GM23338 (cell line): ENCODE measurements around the gene EXOC6B. TPM values are rescaled to one million over a fixed set of nuclear protein-coding genes. Genes with fewer than 3 reads are reported as not detected.

ENCODE experiments used
- ATAC-seq: fragments of 200-7000 bp; cut with Tn5 transposase; 3 replicates; pipeline ENCODE4 v1.9.1; 2020
- DNase-seq: peaks from one replicate; pipeline ENCODE4 v3.0.0-alpha.2; 2015; ENCODE audit warnings: low spot score
- H2AFZ ChIP-seq: fragments of 200-600 bp; sonication (generic); 2 replicates; pipeline ENCODE4 v1.8.0; 2016; ENCODE audit warnings: antibody characterized with exemption, mild to moderate bottlenecking, moderate library complexity
- H3F3A ChIP-seq: fragments of 200-600 bp; sonication (generic); replicated peaks from 2 replicates; pipeline ENCODE4 v1.8.0; 2017; ENCODE audit warnings: antibody characterized with exemption, mixed run types, low read depth
- H3K27ac ChIP-seq: fragments of 200-600 bp; sonication (generic); 2 replicates; pipeline ENCODE4 v1.6.1; 2016; ENCODE audit warnings: low read depth
- H3K27me3 ChIP-seq: fragments of 200-600 bp; sonication (generic); 2 replicates; pipeline ENCODE4 v1.8.0; 2016; ENCODE audit warnings: mild to moderate bottlenecking, mixed run types, moderate library complexity; ENCODE audit not compliant: insufficient read depth
- H3K36me3 ChIP-seq: fragments of 200-600 bp; sonication (generic); 2 replicates; pipeline ENCODE4 v1.8.0; 2016; ENCODE audit warnings: mild to moderate bottlenecking; ENCODE audit not compliant: insufficient read depth
- H3K4me1 ChIP-seq: fragments of 200-600 bp; sonication (generic); 2 replicates; pipeline ENCODE4 v1.8.0; 2016; ENCODE audit warnings: mild to moderate bottlenecking, moderate library complexity; ENCODE audit not compliant: insufficient read depth
- H3K4me2 ChIP-seq: fragments of 200-600 bp; sonication (generic); 2 replicates; pipeline ENCODE4 v1.7.1; 2017; ENCODE audit warnings: mixed run types
- H3K4me3 ChIP-seq: fragments of 200-600 bp; sonication (generic); 2 replicates; pipeline ENCODE4 v1.6.1; 2016; ENCODE audit warnings: mixed run types
- H3K79me2 ChIP-seq: fragments of 200-600 bp; sonication (generic); replicated peaks from 2 replicates; pipeline ENCODE4 v1.8.0; 2017; ENCODE audit warnings: mild to moderate bottlenecking; ENCODE audit not compliant: insufficient read depth
- H3K9me2 ChIP-seq: fragments of 200-600 bp; sonication (generic); 2 replicates; pipeline ENCODE4 v1.8.0; 2017; ENCODE audit not compliant: insufficient read depth
- H4K20me1 ChIP-seq: fragments of 200-600 bp; sonication (generic); replicated peaks from 2 replicates; pipeline ENCODE4 v1.8.0; 2017; ENCODE audit warnings: mild to moderate bottlenecking; ENCODE audit not compliant: insufficient read depth
- H3K27ac Mint-ChIP-seq: 2 replicates; pipeline ENCODE4 v1.8.0; 2020; ENCODE audit warnings: inconsistent platforms, mild to moderate bottlenecking, moderate library complexity, mixed read lengths
- H3K27me3 Mint-ChIP-seq: 3 replicates; pipeline ENCODE4 v1.8.0; 2022; ENCODE audit warnings: low read depth, mild to moderate bottlenecking, moderate library complexity, mixed read lengths, inconsistent platforms; ENCODE audit not compliant: insufficient read depth, poor library complexity
- H3K36me3 Mint-ChIP-seq: 3 replicates; pipeline ENCODE4 v1.8.0; 2021; ENCODE audit warnings: low read depth, mild to moderate bottlenecking, inconsistent platforms, moderate library complexity, mixed read lengths
- H3K4me1 Mint-ChIP-seq: 3 replicates; pipeline ENCODE4 v1.8.0; 2020; ENCODE audit warnings: mild to moderate bottlenecking, inconsistent platforms, mixed read lengths
- H3K4me3 Mint-ChIP-seq: 3 replicates; pipeline ENCODE4 v1.8.0; 2021; ENCODE audit warnings: moderate library complexity, mild to moderate bottlenecking, inconsistent platforms, mixed read lengths
- H3K9me3 Mint-ChIP-seq: 3 replicates; pipeline ENCODE4 v1.8.0; 2020; ENCODE audit warnings: moderate library complexity, mild to moderate bottlenecking, inconsistent platforms, mixed read lengths
- CTCF ChIP-seq, 2 experiments: fragments of 200-600 bp in 1 of 2; sonication (generic) in 1 of 2; conservative IDR thresholded peaks; 2 replicates each; pipeline versions ENCODE4 v1.5.1 to v1.6.1; 2016 to 2017; ENCODE audit warnings: antibody characterized with exemption in 2 of 2, low read depth in 2 of 2, mild to moderate bottlenecking in 2 of 2, moderate library complexity in 1 of 2
- ETS1 ChIP-seq: IDR thresholded peaks from 2 replicates; pipeline ENCODE4 v1.6.1; 2016; ENCODE audit warnings: antibody characterized with exemption
- EZH2 ChIP-seq: fragments of 200-600 bp; sonication (generic); IDR thresholded peaks from one replicate; pipeline ENCODE4 v1.8.0; 2017; ENCODE audit warnings: antibody characterized with exemption, mild to moderate bottlenecking, low read depth; ENCODE audit not compliant: unreplicated experiment
- EZH2phosphoT487 ChIP-seq: fragments of 200-600 bp; sonication (generic); IDR thresholded peaks from one replicate; pipeline ENCODE4 v1.8.1; 2018; ENCODE audit warnings: antibody characterized with exemption; ENCODE audit not compliant: unreplicated experiment
- REST ChIP-seq: IDR thresholded peaks from one replicate; pipeline ENCODE4 v1.6.1; 2018; ENCODE audit warnings: antibody characterized with exemption; ENCODE audit not compliant: unreplicated experiment
- ZNF114 ChIP-seq: fragments of 250-450 bp; sonication (Bioruptor Pico); IDR thresholded peaks from 2 replicates; pipeline ENCODE4 v1.5.0; 2020; ENCODE audit warnings: mild to moderate bottlenecking, moderate library complexity
- polyA plus RNA-seq: library from polyadenylated mRNA; unstranded; fragments of >200 nt; fragmentation: Nextera tagmentation; extraction: Ambion mirVana; gene quantifications from 2 replicates; pipeline ENCODE4 v1.2.1, GENCODE V29; 2016
- total RNA-seq: library from RNA; depleted of rRNA; stranded (reverse); fragments of >200 nt; shearing (Covaris generic); gene quantifications from 2 replicates; pipeline ENCODE4 v1.2.3, GENCODE V29; 2014

The EXOC6B gene
- total and polyA plus RNA-seq, 2 experiments from 2014 or later: 7.2 to 45.9 TPM

GRCh38 chr2:72143441-72144273 lies 682.2 kb downstream of the EXOC6B start:
- Histone ChIP-seq H3K4me1 (peaks cover 30% of the 10 kb centered on the region), H3F3A (0 out of 2 replicates have a peak, but pooled peaks cover 3% of the 10 kb centered on the region), H3K4me2 (peak overlapping the region; percentile 95), H3K79me2 (no peaks in the 10 kb centered on the region), H3K27ac (no peak overlapping the region), H3K4me3 (peak overlapping the region; percentile 77), H3K27me3 (peaks cover 96% of the 10 kb centered on the region), H4K20me1 (no peaks in the 10 kb centered on the region; the same call in 1 of the 2 replicates), H3K9me2 (no peaks in the 10 kb centered on the region), H2AFZ (peak overlapping the region; percentile 91), H3K36me3 (no peaks in the 10 kb centered on the region)
- Mint-ChIP-seq H3K4me3 (peak overlapping the region; percentile 76), H3K4me1 (peaks cover 35% of the 10 kb centered on the region), H3K27me3 (peaks cover 81% of the 10 kb centered on the region), H3K27ac (no peak overlapping the region), H3K9me3 (peaks cover 3% of the 10 kb centered on the region; the same call in 2 of the 3 replicates), H3K36me3 (no peaks in the 10 kb centered on the region; the same call in 2 of the 3 replicates)
- peak; percentile 94 for TF ChIP-seq EZH2
- TF ChIP-seq ZNF114 (CRISPR knock-in tag): no peak
- TF ChIP-seq EZH2phosphoT487: peak; percentile 40
- no peak for TF ChIP-seq REST
- no peak for TF ChIP-seq ETS1
- TF ChIP-seq CTCF (conservative IDR thresholded peaks at IDR 0.05; ENCODE audit: low read depth in 2 of 2): no peak
- peak; percentile 42 for DNase-seq
- peak; percentile 2 for ATAC-seq
